Stomach smooth muscle (tissue), 2 donors: ENCODE data around the gene ENOX2.

Experiments used
- H3K27ac ChIP-seq: one replicate; pipeline ENCODE4 v1.7.0; 2013; ENCODE audit warnings: mild to moderate bottlenecking, low read length, inconsistent platforms
- H3K27me3 ChIP-seq, 2 donors: one replicate each; pipeline ENCODE4 v1.7.0; 2013; ENCODE audit warnings: low read length in 2 of 2; ENCODE audit not compliant: insufficient read depth in 2 of 2, control insufficient read depth in 1 of 2
- H3K36me3 ChIP-seq, 2 donors: one replicate each; pipeline ENCODE4 v1.7.0; 2013; ENCODE audit warnings: low read length in 2 of 2; ENCODE audit not compliant: control insufficient read depth in 2 of 2, insufficient read depth in 2 of 2
- H3K4me1 ChIP-seq: one replicate; pipeline ENCODE4 v1.7.0; 2013; ENCODE audit warnings: low read length; ENCODE audit not compliant: control insufficient read depth, insufficient read depth
- H3K4me3 ChIP-seq, 2 donors: one replicate each; pipeline ENCODE4 v1.7.0; 2013; ENCODE audit warnings: low read length in 2 of 2
- H3K9ac ChIP-seq, 2 donors: one replicate each; pipeline ENCODE4 v1.7.0; 2013; ENCODE audit warnings: low read length in 2 of 2, mild to moderate bottlenecking in 1 of 2
- H3K9me3 ChIP-seq, 2 donors: one replicate each; pipeline ENCODE4 v1.7.0; 2013; ENCODE audit warnings: low read length in 2 of 2; ENCODE audit not compliant: control insufficient read depth in 2 of 2
- donor health status: healthy.
- donor health status: Pancreatic carcinoma.

Gene ENOX2

GRCh38 chrX:130909469-130910136 lies 6.6 kb upstream of the ENOX2 start:
- H3K9me3 ChIP-seq, result no peaks in the 10 kb centered on the region
- no peaks in the 10 kb centered on the region for H3K4me1 ChIP-seq
- no peaks in the 10 kb centered on the region for H3K36me3 ChIP-seq
- peaks cover 0 to 2% of the 10 kb centered on the region in 2 donors for H3K27me3 ChIP-seq
- no peak overlapping the region for H3K27ac ChIP-seq
- H3K4me3 ChIP-seq, result no peak overlapping the region
- no peak overlapping the region for H3K9ac ChIP-seq

DNA sequence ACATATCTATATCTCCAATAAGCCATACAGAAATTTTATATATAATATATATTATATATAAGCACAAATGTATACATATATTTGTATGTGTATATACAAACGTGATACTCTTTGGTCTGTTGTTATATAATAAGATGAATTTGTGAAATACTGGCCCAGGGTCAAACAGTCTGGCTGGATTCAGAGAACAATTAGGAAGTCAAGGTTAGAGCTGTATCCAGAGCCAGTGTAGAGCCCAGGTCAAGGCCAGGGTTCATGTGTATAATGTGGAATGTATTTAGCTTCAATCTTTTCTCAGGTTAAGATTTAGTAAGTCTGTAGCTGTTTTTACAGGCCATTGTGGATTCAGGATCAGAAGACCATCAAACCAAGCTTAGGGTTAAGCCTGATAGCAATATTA lies 3.8 kb upstream of the ENOX2 start:
- H3K36me3 ChIP-seq, result no peaks in the 10 kb centered on the region
- H3K4me3 ChIP-seq, result no peak overlapping the region
- no peak overlapping the region for H3K27ac ChIP-seq
- no peaks in the 10 kb centered on the region for H3K4me1 ChIP-seq
- H3K27me3 ChIP-seq, result peaks cover 0 to 2% of the 10 kb centered on the region in 2 donors
- no peaks in the 10 kb centered on the region for H3K9me3 ChIP-seq
- H3K9ac ChIP-seq, result no peak overlapping the region

GRCh38 chrX:130902446-130902782 lies 595 bp downstream of the ENOX2 start:
- peaks cover 0 to 2% of the 10 kb centered on the region in 2 donors for H3K27me3 ChIP-seq
- H3K9me3 ChIP-seq, result no peaks in the 10 kb centered on the region
- no peaks in the 10 kb centered on the region for H3K36me3 ChIP-seq
- H3K27ac ChIP-seq, result no peak overlapping the region
- H3K9ac ChIP-seq, result peak overlapping the region in 1 of 2 donors; percentile 84
- H3K4me3 ChIP-seq, result peak overlapping the region; percentile 67 to 73
- H3K4me1 ChIP-seq, result no peaks in the 10 kb centered on the region

GRCh38 chrX:130896802-130897501 lies 6.1 kb downstream of the ENOX2 start:
- Histone ChIP-seq H3K4me1 (no peaks in the 10 kb centered on the region), H3K9ac (no peak overlapping the region), H3K27me3 (no peaks in the 10 kb centered on the region), H3K36me3 (no peaks in the 10 kb centered on the region), H3K27ac (no peak overlapping the region), H3K4me3 (no peak overlapping the region), H3K9me3 (no peaks in the 10 kb centered on the region)

DNA sequence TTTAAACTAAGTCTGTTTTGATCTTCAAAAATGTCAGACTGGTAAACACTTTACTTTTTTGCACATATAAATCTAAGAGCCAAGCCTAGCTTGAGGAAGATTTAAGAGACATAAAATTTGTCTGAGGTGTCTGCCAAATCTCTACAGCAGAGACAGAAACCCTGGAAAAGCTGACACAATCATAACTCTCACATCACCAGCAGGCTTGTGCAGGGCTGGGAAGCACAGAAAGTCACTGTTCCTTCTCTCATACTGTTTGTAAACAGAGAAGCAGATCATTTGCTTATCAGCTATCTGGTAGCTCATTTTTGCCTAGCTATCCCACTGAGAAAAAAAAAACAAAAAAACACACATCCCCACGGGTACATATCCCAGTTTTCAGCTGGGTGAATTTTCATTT lies 7.0 kb downstream of the ENOX2 start:
- Histone ChIP-seq H3K9ac (no peak overlapping the region), H3K36me3 (no peaks in the 10 kb centered on the region), H3K27me3 (no peaks in the 10 kb centered on the region), H3K9me3 (no peaks in the 10 kb centered on the region), H3K4me1 (no peaks in the 10 kb centered on the region), H3K27ac (no peak overlapping the region), H3K4me3 (no peak overlapping the region)

DNA sequence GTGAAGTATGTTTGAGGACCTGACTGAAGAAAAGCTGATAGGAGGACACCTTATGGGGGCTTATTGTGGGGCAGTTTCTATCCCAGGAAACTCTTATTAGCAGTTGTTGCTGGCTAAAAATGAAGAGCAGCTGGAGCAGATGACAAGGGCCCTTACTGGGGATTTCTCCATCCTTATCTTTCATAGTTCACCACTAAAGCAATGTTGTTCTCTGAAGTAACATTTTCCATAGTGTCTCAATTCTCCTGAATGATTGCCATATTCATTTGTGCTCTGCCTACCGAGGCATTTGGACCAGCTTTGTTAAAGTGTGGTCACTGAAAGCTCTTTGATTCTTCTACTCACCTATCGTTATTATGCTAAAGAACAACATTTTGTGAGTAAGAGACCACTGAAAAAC lies 7.7 kb downstream of the ENOX2 start:
- no peaks in the 10 kb centered on the region for H3K4me1 ChIP-seq
- no peaks in the 10 kb centered on the region for H3K27me3 ChIP-seq
- no peaks in the 10 kb centered on the region for H3K36me3 ChIP-seq
- H3K9me3 ChIP-seq, result peaks cover 0 to 2% of the 10 kb centered on the region in 2 donors
- H3K27ac ChIP-seq, result no peak overlapping the region
- H3K4me3 ChIP-seq, result no peak overlapping the region
- H3K9ac ChIP-seq, result no peak overlapping the region

DNA sequence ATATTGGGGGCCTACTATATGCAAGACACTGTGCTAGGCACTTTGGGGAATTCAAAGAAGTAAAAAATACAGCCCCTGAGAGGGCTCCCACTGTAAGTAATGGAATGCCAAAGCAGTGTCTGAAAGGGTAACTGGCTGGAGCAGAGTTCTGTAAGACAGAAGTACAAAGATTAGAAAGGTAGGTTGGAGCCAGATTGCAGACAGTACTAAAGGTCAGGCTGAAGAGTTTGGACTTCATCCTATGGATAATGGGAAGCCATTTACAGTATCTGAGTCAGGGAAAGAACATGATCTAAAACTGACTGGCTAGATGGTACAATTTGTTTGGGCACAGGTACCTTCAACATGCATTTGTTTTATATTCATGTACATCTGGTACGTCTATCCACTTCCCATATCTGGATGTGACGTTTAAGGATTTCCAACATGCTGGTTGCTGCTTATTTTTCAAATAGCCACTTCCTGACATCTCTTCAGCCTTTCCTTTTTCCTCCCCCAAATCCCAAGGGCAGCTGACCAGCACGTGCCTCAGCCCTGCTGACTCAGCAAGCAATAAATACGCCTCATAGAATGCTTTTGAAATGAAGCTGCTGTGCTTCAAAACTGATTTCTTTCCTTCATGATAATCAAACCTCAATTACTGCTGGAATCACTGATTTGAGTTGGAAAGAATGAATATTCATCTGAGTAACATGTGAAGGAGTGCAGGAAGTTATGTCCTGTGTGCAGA lies 9.5 kb downstream of the ENOX2 start:
- no peak overlapping the region for H3K27ac ChIP-seq

DNA sequence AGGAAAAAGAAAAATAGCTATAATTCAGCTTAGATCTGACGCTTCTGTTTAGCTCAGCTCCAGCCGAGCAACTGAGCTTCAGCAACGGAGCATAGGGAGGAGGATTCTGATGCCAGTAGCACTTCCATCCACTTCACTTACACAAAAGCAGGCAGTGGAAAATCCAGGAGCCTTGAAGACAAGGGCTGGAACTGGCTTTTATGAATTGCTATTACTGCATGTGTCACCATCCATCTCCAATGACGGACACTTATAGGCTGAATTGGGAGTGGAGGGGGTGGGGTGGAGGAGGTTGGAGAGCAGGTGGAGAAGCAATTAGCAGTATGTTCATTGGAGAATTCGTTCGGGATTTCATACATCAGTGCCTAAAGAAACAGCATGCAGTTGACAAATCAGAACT lies 15.6 kb downstream of the ENOX2 start:
- Histone ChIP-seq H3K27ac (no peak overlapping the region), H3K9ac (no peak overlapping the region), H3K4me1 (no peaks in the 10 kb centered on the region), H3K4me3 (no peak overlapping the region), H3K36me3 (no peaks in the 10 kb centered on the region), H3K9me3 (peaks cover 0 to 2% of the 10 kb centered on the region in 2 donors), H3K27me3 (no peaks in the 10 kb centered on the region)

More for the DNA sequence above, 9.5 kb downstream of the ENOX2 start:
- Histone ChIP-seq H3K36me3 (no peaks in the 10 kb centered on the region), H3K4me1 (no peaks in the 10 kb centered on the region), H3K4me3 (no peak overlapping the region), H3K9me3 (peaks cover 0 to 2% of the 10 kb centered on the region in 2 donors), H3K9ac (no peak overlapping the region), H3K27me3 (no peaks in the 10 kb centered on the region)

GRCh38 chrX:130885996-130886395 lies 17.0 kb downstream of the ENOX2 start:
- H3K36me3 ChIP-seq, result no peaks in the 10 kb centered on the region
- H3K27ac ChIP-seq, result no peak overlapping the region
- H3K4me3 ChIP-seq, result no peak overlapping the region

GRCh38 chrX:130885508-130885907 lies 17.5 kb downstream of the ENOX2 start:
- no peaks in the 10 kb centered on the region for H3K36me3 ChIP-seq
- no peak overlapping the region for H3K27ac ChIP-seq
- no peak overlapping the region for H3K9ac ChIP-seq
- no peaks in the 10 kb centered on the region for H3K27me3 ChIP-seq
- H3K4me3 ChIP-seq, result no peak overlapping the region
- peaks cover 0 to under 1% of the 10 kb centered on the region in 2 donors for H3K9me3 ChIP-seq
- no peaks in the 10 kb centered on the region for H3K4me1 ChIP-seq

More at GRCh38 chrX:130885996-130886395, 17.0 kb downstream of the ENOX2 start:
- H3K4me1 ChIP-seq, result no peaks in the 10 kb centered on the region
- H3K9me3 ChIP-seq, result peaks cover 0 to 2% of the 10 kb centered on the region in 2 donors
- no peak overlapping the region for H3K9ac ChIP-seq
- no peaks in the 10 kb centered on the region for H3K27me3 ChIP-seq
